Tongue (tissue), 2 donors: ENCODE data around the gene LRRIQ4. TPM values are rescaled to one million over a fixed set of nuclear protein-coding genes. Genes with fewer than 3 reads are reported as not detected.
A peak's percentile ranks its signal among the peaks of the same experiment; 100 is the strongest.

Source experiments
- DNase-seq: peaks from one replicate; pipeline ENCODE4 v3.0.0-alpha.2; 2015
- total RNA-seq: library from RNA; depleted of rRNA; stranded (reverse); fragments of >200 nt; gene quantifications from one replicate; pipeline ENCODE4 v1.2.3, GENCODE V29; 2014

The LRRIQ4 gene
- total RNA-seq, 1 donor from 2014 or later: not detected

DNA sequence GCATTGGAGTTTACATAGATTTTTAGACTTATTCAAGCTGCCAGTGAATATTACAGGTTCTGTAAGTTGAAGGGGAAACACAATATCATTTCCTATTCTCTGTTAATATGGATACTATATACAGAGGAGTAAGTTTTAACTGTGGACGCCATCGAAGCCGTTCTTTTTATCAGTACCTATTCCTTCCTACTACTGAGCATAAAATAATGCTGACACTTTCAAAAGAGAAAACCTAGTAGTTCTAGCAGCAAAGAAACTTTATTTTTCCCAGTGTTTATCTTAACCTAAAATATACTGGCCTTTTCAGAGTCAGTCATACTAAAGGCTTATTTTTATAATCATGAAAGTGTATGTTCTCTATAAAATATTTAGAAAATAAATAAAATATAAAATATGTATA, 42.8 kb downstream of the LRRIQ4 start:
- no peak for DNase-seq

DNA sequence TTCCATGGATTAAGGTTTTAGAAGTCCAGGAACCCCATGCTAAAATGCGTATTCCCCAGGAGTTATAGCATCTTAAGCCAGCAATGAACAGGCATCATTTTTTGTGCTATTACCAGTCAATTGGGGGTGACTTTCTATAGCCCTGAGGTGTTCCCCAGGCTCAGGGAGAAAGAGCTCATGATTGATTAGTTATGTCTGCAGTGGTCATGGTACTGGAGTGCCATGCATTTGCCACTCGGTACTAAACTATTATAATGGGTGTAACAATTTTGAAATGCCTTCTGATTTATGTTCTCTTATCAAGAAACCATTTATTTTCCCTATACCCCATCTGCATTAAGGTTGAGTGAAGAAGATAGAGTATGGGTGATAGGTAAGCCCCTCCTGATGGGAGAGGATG, 45.1 kb downstream of the LRRIQ4 start:
- no peak for DNase-seq

GRCh38 chr3:169861871-169862270, 49.2 kb downstream of the LRRIQ4 start:
- DNase-seq: no peak

- DNase-seq: peak; percentile 82
Measured at GRCh38 chr3:169863458-169863899, 50.8 kb downstream of the LRRIQ4 start.

DNA sequence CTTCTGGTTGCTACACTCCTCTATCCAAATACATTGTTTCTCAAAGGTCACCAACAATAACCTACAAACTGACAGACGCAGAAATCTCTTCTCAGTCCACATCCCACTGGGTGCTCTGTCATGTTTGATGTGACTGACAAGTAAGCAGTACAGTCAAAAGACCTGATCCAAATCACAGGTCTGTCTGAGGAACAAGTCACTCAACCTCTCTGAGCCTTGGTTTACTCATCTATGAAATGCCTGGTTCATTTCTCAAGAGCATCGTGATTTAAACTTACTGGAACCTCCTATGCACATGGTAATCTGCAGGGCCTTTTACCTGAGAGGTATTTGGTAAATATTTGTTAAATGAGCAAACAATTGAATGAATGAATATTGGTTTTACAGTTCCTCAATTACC, 51.6 kb downstream of the LRRIQ4 start:
- no peak for DNase-seq

DNA sequence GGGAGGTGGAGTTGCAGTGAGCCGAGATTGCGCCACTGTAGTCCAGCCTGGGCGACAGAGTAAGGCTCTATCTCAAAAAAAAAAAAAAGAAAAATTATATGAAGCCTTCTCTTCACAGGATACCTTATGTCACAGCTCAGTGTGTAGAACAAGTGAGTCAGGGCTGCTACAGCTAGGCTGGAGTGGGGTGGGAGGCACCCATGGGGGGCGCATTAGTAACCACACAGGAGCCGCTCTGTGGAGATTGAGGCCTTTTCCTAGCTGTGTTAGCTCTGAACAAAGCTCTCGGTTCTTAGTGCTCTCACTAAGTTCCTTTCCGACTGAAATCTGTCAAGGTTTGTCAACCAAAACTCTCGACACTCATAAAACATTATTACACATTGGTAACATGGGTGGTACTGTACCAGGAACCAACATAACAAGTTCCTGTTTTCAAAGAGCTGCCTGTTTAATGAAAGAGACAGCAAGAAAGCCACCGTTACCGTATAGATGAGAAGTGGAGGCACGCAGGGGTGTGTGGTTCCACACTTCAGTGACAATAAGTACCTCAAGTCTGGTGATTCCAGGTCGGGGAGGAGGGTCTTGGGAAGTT, 52.6 kb downstream of the LRRIQ4 start:
- DNase-seq: no peak

- no peak for DNase-seq
Measured at GRCh38 chr3:169867584-169868210, 55.0 kb downstream of the LRRIQ4 start.

DNA sequence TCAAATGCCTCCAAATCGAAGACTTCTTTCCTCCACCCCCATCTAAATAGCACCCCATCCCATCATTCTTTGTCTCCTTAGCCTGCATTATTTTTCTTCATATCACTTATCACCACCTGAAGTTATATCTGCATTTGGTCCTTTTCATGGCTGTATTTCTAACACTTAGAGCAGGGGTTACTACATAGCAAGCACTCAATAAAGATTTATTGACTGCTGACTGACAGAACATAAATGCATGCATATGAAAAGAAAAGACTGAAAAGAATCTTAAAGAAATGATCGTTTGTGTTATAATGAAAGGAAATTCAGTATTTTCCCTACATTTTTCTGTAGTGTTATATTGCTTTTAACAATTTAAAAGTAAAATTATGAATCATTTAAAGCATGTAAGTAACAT, 55.7 kb downstream of the LRRIQ4 start:
- DNase-seq: no peak

DNA sequence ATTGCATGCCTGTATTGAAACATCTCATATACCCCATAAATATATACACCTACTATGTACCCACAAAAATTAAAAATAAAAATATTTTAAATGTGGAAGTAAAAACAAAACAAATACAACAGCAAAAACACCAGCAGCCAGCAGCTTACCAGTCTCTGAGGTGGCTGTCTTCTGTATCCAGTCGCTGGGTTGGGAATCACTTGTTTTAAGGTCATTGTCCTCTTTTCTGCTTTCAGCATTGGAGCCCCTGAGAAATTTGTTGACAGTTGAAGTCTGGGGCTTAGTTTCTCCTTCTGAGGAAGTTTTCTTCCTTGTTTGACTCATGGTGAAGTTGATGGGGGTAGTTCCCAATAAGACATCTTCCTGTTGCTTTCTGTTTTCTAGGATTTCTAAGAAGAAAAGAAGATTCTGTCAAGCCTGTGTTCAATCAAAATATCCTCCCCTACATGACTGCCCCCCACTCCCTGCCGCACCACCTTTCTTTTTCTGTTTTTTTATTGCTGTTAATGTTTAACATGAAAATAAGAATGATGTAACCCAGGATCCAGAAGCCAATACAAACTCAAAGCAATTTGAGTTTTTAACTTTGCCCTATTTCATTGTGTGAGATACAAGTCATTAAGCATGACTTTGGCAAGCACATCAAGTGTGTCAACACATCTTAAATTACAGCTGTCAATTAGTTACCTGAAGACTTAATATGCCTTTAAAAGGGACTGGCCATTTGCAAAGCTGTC, 57.0 kb downstream of the LRRIQ4 start, which contains the start of gene LRRC31:
TSS of gene LRRC31 (minus strand) at position 452 of the 737 bp plus-strand sequence. CDS start at position 324, 128 bp downstream.
- no peak for DNase-seq

DNA sequence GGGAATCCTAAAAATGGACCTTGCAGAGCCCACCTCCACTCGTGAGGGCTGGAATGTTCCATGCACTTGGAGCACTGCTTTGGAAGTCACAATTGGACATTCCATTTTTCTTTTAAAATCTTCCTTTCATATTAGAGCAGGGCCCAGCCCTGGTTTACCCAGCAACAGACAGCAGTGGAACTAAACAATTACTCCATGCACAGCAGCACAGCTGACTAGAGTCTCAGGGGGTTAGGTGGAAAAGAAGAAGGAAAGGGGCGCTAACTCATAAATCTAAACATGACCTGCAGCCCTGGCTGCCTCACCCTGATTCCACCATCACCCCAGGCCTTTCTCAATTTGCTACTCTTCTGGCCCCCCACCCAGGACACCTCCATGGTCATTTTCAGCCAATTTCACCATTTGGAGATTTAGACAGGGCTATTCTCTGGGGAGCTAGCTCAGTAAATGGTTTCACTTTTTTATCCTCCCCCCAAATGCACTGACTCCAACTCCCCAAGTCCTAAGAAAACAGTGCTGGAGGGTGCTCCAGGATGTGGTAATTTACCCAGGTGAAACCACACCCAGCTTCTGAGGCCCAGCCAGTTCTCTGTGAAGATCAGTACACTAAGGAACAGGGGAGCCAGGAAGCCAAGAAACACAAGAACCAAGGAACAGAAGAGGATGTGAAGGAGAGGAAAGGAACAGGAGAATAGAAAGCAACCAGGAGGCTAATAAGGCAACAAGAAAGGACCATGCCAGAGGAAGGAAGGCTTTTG, 58.6 kb downstream of the LRRIQ4 start:
- DNase-seq: peak; percentile 12

DNA sequence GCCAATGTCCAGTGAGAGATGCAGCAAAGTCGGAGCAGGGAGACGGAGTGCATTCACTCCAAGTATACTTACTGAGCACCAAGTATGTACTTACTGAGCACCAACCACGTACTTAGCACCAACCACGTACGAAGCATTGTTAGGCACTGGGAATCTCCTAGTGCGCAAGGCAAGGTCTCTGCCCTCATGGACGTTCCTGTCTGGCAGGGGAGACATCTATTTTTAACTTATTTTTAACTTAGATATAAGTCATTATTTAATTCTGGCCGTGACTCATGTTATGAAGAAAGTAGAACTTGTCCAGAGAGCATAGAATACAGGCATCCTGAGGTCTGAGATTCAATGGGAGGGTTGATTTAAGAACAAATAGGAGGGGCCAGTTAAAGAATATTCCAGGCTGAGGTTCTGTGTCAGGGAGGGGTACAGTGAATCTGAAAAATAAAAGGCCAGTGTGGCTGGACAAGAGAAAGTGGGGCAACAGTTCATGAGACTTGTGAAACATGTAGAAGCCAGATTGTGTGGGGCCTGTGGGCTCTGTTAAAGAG, 66.4 kb downstream of the LRRIQ4 start:
- DNase-seq: no peak

DNA sequence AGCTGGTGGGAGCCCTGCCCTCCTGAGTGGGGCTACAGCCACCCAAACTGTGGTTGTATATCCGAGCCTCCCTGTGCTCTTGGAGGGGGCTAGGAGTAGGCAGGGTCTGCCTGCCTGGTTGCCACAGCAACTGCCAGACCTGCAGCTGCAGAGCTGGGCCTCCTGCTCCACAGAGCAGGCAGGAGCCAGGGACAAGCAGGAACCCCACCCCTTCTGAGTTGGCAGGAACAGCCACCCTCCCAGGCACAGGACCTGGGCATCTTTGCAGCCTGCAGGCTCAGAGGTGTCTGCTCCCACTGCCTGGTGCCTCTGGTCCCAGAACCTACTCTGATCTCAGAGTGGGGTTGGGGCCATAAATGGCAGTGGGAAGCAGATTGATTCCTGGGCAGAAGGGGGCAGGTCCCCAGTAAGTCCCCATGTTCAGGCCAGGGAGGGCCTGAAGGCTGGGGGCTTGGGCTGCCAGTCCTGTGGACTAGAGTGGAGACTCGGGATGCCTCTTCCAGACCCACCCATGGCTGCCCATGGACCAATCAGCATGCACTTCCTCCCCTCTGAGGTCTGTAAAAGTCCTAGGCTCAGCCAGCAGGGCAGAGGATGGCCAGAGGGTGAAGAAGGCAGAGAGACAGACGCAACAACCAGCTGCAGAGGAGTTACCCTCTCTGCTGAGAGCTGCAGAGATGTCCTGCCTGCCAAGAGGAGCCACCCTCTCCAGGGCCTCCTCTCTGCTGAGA, 67.3 kb downstream of the LRRIQ4 start:
- DNase-seq: no peak

DNA sequence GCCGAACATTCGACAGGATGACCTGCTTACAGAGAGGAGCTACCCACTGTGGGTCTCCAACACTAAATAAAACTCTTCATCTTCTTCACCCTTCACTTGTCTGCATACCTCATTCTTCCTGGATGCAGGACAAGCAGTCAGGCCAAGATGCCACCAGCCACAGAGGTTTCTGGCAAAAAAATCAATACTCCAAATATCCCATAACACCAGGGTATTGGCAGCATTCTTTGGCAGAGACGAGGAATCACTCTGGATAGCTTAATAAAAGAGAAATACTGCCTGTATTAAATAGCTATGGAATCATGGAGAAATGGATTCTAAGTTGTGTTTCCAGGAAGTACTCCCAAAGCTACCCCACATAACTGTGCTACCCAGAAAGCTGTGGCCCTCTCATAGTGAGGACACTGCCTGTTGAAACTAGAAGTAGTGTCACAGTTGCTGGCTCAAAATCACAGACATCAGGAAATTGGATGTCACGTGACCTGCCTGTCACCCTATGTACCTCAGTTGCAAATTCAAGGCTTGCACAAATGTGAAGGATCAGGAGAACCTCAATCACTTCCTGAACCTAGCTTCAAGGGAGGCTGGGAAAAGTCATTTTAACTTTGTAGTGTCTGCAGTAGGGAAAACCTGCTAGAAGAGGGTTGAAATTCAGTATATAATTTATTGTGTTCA, 68.0 kb downstream of the LRRIQ4 start:
- no peak for DNase-seq

- peak; percentile 53 for DNase-seq
Measured at GRCh38 chr3:169886671-169887070, 74.0 kb downstream of the LRRIQ4 start.

Other genes with a start within 250 kb of the LRRIQ4 start
- gene MECOM, start 149.2 kb upstream of the LRRIQ4 start, total RNA-seq: 24.2 TPM
- 179 TPM for gene TERC, start 47.8 kb upstream of the LRRIQ4 start, total RNA-seq
- 1.7 TPM for gene ACTRT3, start 43.3 kb upstream of the LRRIQ4 start, total RNA-seq
- 31.6 TPM for gene MYNN, start 39.5 kb upstream of the LRRIQ4 start, total RNA-seq
- gene LRRC34, start within 50 bp of the LRRIQ4 start, total RNA-seq: 4.3 TPM
- gene LRRC31, start 57.1 kb downstream of the LRRIQ4 start, total RNA-seq: not detected
- gene SAMD7, start 98.7 kb downstream of the LRRIQ4 start, total RNA-seq: not detected
- 50.7 TPM for gene SEC62, start 153.9 kb downstream of the LRRIQ4 start, total RNA-seq
- 1.3 TPM for gene GPR160, start 225.1 kb downstream of the LRRIQ4 start, total RNA-seq